Measurements from ENCODE around the gene THSD7A.

THSD7A gene

DNA sequence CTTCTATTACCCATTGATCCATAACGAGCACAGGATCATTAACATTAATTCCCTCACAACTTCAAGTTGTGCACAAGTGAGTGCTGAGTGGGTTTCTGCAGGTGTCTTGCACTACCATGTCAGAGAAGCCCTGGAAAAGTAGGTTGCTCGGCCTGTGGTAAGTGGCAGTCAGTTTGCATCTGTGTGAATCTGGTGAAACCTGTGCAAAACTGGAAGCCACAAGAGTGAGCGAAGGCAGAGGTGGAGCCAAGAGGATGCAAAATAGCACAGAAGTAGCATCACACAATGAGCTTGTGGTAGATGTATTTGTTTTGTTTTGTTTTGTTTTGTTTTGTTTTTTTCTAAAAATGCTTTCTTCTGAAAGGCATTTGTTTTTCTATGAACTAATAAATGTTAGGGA is 181.5 kb downstream of the THSD7A start:
- H3K9me3 ChIP-seq (replicated peaks; ENCODE audit: low read length), result no peaks in the 10 kb centered on the region
- H3K4me3 ChIP-seq (ENCODE audit: low read length), result no peak overlapping the region
- no peaks in the 10 kb centered on the region for H3K27me3 ChIP-seq (ENCODE audit: control insufficient read depth, insufficient read depth, low read length)
- H3K4me2 ChIP-seq (ENCODE audit: low read length), result no peak overlapping the region
- H3K36me3 ChIP-seq (ENCODE audit: insufficient read depth, low read length), result no peaks in the 10 kb centered on the region
- H3K9ac ChIP-seq (ENCODE audit: low read depth, low read length), result no peak overlapping the region
- peaks cover 16% of the 10 kb centered on the region for H3K4me1 ChIP-seq (ENCODE audit: control insufficient read depth, insufficient read depth, low read length)

DNA sequence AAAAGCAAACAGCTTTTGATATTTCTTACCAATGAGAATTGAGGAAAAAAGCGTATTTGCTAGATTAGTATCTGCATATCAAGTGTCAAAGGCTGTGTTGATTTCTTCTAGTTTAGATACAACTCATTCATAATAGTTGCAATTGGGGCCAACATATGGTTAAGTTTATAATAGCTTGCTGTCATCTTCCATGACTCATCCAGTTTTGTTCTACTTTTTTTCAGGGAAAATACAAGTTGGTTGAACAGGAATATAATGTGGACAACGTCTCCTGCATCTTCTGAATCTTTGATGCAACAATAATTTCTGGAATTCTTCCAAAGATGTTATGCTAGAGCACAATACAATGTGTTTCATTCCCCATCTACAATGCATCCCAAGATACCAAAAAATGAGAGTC is 182.0 kb downstream of the THSD7A start:
- Histone ChIP-seq H3K9me3 (replicated peaks; ENCODE audit: low read length) (no peaks in the 10 kb centered on the region), H3K4me2 (ENCODE audit: low read length) (no peak overlapping the region), H3K36me3 (ENCODE audit: insufficient read depth, low read length) (no peaks in the 10 kb centered on the region), H3K4me3 (ENCODE audit: low read length) (no peak overlapping the region), H3K27me3 (ENCODE audit: control insufficient read depth, insufficient read depth, low read length) (no peaks in the 10 kb centered on the region), H3K4me1 (ENCODE audit: control insufficient read depth, insufficient read depth, low read length) (peaks cover 16% of the 10 kb centered on the region), H3K9ac (ENCODE audit: low read depth, low read length) (no peak overlapping the region)

DNA sequence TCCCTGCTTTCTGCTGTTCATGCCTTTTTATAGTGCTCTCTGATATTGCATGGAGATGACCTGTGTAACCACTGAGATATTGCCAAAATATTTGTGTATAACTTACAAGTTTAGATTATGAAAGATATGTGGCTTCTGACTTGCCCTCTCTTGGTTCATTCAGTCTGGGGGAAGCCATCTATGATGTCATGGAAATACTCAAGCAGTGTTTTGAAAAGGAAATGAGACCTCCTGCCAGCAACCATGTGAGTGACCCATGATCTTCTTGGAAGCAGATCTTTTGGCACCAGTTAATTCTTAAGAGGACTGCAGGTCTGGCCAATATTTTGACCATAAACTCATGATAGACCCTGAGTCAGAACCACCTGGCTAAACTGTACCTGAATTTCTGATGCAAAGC is 183.0 kb downstream of the THSD7A start:
- Histone ChIP-seq H3K27me3 (ENCODE audit: control insufficient read depth, insufficient read depth, low read length) (no peaks in the 10 kb centered on the region), H3K4me1 (ENCODE audit: control insufficient read depth, insufficient read depth, low read length) (peaks cover 16% of the 10 kb centered on the region), H3K36me3 (ENCODE audit: insufficient read depth, low read length) (no peaks in the 10 kb centered on the region), H3K4me3 (ENCODE audit: low read length) (no peak overlapping the region), H3K9ac (ENCODE audit: low read depth, low read length) (no peak overlapping the region), H3K9me3 (replicated peaks; ENCODE audit: low read length) (no peaks in the 10 kb centered on the region), H3K4me2 (ENCODE audit: low read length) (no peak overlapping the region)

DNA sequence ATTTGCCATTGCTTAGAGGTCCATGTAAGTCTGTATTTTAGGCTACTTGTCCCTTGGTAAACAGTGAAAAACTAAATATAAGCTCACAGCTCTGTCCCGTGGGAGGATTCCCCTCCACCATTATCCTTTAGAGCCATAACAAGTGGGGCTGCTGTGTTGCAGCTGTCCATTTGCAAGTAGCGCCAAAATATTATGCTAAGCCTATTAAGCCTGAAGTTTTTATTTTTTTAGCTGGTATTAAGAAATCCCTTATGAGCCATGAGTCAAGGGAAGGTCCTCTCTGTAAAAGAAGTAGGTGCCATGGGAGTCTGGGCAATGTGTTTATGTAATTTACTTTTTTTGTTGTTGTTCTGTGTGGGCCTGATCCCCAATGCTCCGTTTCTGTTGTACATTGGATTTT is 183.9 kb downstream of the THSD7A start:
- H3K4me3 ChIP-seq (ENCODE audit: low read length), result no peak overlapping the region
- peaks cover 16% of the 10 kb centered on the region for H3K4me1 ChIP-seq (ENCODE audit: control insufficient read depth, insufficient read depth, low read length)
- H3K4me2 ChIP-seq (ENCODE audit: low read length), result no peak overlapping the region

DNA sequence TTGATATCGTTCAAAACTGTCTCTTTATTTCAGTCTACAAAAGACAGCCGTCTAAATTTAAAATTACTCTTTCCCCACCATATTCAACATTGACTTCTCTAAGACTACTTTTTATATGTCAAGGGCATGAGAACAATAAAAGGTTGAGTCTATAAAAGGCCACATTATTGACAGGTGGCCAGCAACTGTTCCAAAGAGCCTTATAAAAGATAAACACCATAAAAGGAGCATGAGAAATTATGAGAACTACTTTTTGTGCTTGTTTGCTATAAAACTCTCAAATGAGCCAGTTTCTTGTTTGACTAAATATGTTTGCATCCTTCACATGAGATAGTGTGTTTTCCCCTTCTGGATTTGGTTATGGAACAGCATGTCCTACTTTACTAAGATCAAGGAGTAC is 189.2 kb downstream of the THSD7A start:
- Histone ChIP-seq H3K4me3 (ENCODE audit: low read length) (no peak overlapping the region), H3K4me2 (ENCODE audit: low read length) (no peak overlapping the region), H3K4me1 (ENCODE audit: control insufficient read depth, insufficient read depth, low read length) (peaks cover under 1% of the 10 kb centered on the region), H3K9ac (ENCODE audit: low read depth, low read length) (no peak overlapping the region), H3K36me3 (ENCODE audit: insufficient read depth, low read length) (no peaks in the 10 kb centered on the region), H3K9me3 (replicated peaks; ENCODE audit: low read length) (no peaks in the 10 kb centered on the region), H3K27me3 (ENCODE audit: control insufficient read depth, insufficient read depth, low read length) (no peaks in the 10 kb centered on the region)

More for the DNA sequence above, 183.9 kb downstream of the THSD7A start:
- Histone ChIP-seq H3K9me3 (replicated peaks; ENCODE audit: low read length) (no peaks in the 10 kb centered on the region), H3K36me3 (ENCODE audit: insufficient read depth, low read length) (no peaks in the 10 kb centered on the region), H3K9ac (ENCODE audit: low read depth, low read length) (no peak overlapping the region), H3K27me3 (ENCODE audit: control insufficient read depth, insufficient read depth, low read length) (no peaks in the 10 kb centered on the region)

DNA sequence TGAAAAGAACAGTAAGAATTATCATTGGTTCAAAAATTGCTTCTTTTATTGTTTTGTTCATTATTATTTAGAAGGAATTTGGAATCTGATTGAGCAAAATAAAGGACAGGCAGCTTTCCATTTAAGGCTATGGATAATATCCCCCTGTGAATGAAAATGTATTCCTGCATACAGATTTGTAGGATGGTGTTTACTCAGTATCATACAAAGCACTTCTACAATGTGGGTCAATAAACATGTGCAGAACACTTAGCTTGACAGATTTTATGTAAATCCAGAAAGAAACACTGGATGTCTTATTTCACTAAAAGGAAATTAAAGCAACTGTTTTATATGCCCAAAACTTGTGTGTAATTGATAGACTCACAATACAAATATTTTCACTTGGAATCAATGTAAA is 189.7 kb downstream of the THSD7A start:
- H3K9ac ChIP-seq (ENCODE audit: low read depth, low read length), result no peak overlapping the region
- H3K4me3 ChIP-seq (ENCODE audit: low read length), result no peak overlapping the region
- H3K4me2 ChIP-seq (ENCODE audit: low read length), result no peak overlapping the region
- no peaks in the 10 kb centered on the region for H3K9me3 ChIP-seq (replicated peaks; ENCODE audit: low read length)
- H3K36me3 ChIP-seq (ENCODE audit: insufficient read depth, low read length), result no peaks in the 10 kb centered on the region
- no peaks in the 10 kb centered on the region for H3K4me1 ChIP-seq (ENCODE audit: control insufficient read depth, insufficient read depth, low read length)
- H3K27me3 ChIP-seq (ENCODE audit: control insufficient read depth, insufficient read depth, low read length), result no peaks in the 10 kb centered on the region

DNA sequence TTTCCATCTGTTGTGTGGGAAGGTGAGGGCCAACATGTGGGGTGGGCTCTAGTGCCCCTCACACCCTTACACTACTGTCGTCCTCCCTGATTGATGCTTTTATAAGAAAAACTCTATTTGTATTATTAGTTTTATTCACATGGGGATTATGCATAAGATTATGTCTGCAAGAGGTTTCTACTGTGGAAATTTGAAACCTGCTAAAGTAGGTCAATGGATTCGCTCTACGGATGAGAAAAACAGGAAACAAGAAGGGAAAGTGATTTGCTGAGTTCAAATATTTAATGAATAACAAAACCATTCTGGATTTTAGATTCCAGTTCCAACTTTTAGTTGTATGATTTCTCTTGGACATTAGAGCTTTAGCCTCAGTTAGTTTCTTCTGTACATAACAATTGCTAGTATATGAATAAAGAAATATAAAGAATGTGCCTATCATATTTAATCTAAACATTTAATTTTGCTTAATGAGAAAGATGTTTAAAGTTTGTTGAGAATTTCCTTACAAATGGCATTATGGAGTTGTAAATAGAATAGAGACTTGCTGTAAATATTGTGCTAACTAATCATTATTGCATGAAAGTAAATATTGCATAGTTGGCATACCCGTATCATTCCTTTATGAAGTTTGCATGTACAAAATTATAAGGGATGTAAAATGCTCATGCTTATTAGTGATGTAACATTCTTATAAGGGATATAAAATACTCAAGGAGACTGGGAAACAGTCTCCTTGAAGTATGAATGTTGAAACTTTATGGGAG is 193.8 kb downstream of the THSD7A start:
- no peaks in the 10 kb centered on the region for H3K36me3 ChIP-seq (ENCODE audit: insufficient read depth, low read length)
- H3K4me1 ChIP-seq (ENCODE audit: control insufficient read depth, insufficient read depth, low read length), result no peaks in the 10 kb centered on the region
- H3K27me3 ChIP-seq (ENCODE audit: control insufficient read depth, insufficient read depth, low read length), result no peaks in the 10 kb centered on the region
- no peak overlapping the region for H3K4me2 ChIP-seq (ENCODE audit: low read length)
- no peaks in the 10 kb centered on the region for H3K9me3 ChIP-seq (replicated peaks; ENCODE audit: low read length)
- H3K4me3 ChIP-seq (ENCODE audit: low read length), result no peak overlapping the region
- H3K9ac ChIP-seq (ENCODE audit: low read depth, low read length), result no peak overlapping the region

DNA sequence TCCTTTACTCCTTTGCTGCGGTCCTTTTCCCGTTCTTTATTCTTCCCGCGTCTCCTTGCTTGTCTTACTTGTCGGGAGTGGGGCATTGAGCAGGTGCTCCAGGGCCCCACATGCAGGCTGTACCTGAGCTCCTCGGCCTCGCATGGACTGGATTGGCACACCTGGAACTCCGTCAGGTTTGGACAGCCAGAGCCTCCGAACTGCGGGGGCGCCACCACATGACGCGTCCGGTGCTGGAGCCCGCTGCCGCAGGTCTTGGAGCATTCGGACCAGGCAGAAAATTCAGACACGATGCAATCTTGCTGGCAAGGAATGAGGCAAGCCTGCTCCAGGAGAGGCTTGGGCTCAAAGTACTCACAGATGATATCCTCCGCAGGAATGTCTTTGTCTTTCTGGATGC is 195.7 kb downstream of the THSD7A start:
- Histone ChIP-seq H3K4me1 (ENCODE audit: control insufficient read depth, insufficient read depth, low read length) (no peaks in the 10 kb centered on the region), H3K9me3 (replicated peaks; ENCODE audit: low read length) (no peaks in the 10 kb centered on the region), H3K36me3 (ENCODE audit: insufficient read depth, low read length) (no peaks in the 10 kb centered on the region), H3K4me3 (ENCODE audit: low read length) (no peak overlapping the region), H3K4me2 (ENCODE audit: low read length) (no peak overlapping the region), H3K27me3 (ENCODE audit: control insufficient read depth, insufficient read depth, low read length) (no peaks in the 10 kb centered on the region), H3K9ac (ENCODE audit: low read depth, low read length) (no peak overlapping the region)

DNA sequence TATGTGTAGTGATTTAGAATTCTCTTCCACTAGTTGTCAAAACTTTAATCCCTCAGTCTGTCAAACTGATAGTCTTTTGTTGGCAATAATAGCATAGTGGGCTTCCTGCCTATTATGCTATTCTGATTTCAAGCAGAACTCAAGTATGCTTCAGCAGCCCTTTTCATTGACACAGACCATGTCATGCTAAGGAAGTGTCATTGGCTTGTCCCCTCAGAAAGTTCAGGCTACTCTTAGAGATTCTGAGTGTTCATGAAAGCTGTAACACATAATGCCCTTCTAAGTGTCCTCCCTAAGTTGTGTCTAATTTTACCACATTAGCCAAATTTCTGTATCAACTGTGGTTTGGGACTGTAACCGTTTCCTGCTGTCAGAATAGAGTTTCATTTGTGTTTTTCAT is 198.7 kb downstream of the THSD7A start:
- H3K4me3 ChIP-seq (ENCODE audit: low read length), result no peak overlapping the region
- no peaks in the 10 kb centered on the region for H3K9me3 ChIP-seq (replicated peaks; ENCODE audit: low read length)
- no peak overlapping the region for H3K9ac ChIP-seq (ENCODE audit: low read depth, low read length)
- H3K4me2 ChIP-seq (ENCODE audit: low read length), result no peak overlapping the region
- no peaks in the 10 kb centered on the region for H3K4me1 ChIP-seq (ENCODE audit: control insufficient read depth, insufficient read depth, low read length)
- H3K36me3 ChIP-seq (ENCODE audit: insufficient read depth, low read length), result no peaks in the 10 kb centered on the region
- no peaks in the 10 kb centered on the region for H3K27me3 ChIP-seq (ENCODE audit: control insufficient read depth, insufficient read depth, low read length)

DNA sequence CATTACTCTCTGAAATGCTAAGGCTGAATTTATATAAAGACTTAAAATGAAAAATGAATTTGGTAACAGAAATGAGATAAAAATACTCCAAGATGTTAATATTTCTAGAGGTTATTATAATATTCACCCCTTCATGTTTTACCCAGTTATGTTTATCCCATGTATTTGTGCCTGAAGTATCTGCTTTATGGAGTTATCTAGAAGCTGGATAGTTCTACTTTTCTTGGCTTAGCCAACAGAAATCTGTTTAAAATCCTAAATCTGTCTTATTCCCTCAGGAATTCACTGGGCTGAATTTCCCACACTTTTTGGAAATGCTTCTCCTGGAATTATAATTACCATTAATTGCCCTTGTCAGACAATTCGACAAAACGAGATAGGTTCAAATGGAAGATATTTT is 201.6 kb downstream of the THSD7A start:
- Histone ChIP-seq H3K9me3 (replicated peaks; ENCODE audit: low read length) (no peaks in the 10 kb centered on the region), H3K9ac (ENCODE audit: low read depth, low read length) (no peak overlapping the region), H3K4me1 (ENCODE audit: control insufficient read depth, insufficient read depth, low read length) (peaks cover 4% of the 10 kb centered on the region), H3K27me3 (ENCODE audit: control insufficient read depth, insufficient read depth, low read length) (no peaks in the 10 kb centered on the region), H3K4me2 (ENCODE audit: low read length) (no peak overlapping the region), H3K36me3 (ENCODE audit: insufficient read depth, low read length) (no peaks in the 10 kb centered on the region), H3K4me3 (ENCODE audit: low read length) (no peak overlapping the region)

DNA sequence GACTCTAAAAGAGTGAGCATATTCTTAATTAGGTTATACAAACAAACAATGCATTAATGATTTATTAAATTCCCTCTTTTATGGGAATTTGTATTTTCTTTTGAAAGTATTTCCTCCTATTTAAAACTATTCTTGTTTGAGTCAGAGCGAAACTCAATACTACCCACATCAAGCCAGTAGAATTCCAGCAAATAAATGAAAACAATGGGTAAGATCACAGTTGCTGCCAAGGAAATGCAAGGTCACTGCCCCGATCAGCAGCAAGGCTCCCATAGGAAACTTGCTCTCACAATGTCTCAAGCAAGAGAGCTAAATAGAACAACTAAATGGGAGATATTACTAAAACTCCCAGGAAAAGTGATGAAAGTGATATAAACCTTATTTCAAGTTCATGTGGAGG is 206.3 kb downstream of the THSD7A start:
- no peak overlapping the region for H3K4me2 ChIP-seq (ENCODE audit: low read length)
- no peaks in the 10 kb centered on the region for H3K36me3 ChIP-seq (ENCODE audit: insufficient read depth, low read length)
- no peak overlapping the region for H3K4me3 ChIP-seq (ENCODE audit: low read length)
- peaks cover 3% of the 10 kb centered on the region for H3K9me3 ChIP-seq (replicated peaks; ENCODE audit: low read length)
- no peak overlapping the region for H3K9ac ChIP-seq (ENCODE audit: low read depth, low read length)
- peaks cover 4% of the 10 kb centered on the region for H3K4me1 ChIP-seq (ENCODE audit: control insufficient read depth, insufficient read depth, low read length)
- no peaks in the 10 kb centered on the region for H3K27me3 ChIP-seq (ENCODE audit: control insufficient read depth, insufficient read depth, low read length)

DNA sequence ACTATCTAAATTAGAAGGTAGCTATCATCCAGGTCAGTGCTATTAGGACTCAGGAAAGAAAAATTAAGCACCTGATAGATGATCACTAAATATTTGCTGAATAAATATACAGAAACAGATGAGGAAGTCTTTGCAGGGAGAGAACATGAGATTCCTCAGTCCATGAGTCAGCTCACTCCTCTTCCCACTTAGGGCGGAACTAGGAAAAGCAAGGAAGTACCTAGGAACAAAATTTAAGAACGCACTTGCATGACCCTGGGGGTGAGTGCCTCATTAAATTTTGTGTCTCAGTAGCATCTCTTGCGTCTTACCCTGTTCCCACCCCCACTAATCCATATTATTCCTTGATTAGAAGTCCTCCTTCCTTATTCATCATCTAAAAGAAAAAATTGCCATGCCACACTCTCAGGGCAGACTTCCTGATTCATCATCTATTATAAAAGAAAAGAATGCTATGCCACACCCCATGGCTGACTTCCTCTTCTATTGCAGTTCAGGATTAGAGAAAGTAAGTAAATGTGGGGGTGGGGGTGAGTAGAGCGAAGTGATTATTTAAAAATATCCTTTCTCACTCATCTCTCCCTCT is 208.8 kb downstream of the THSD7A start:
- H3K9me3 ChIP-seq (replicated peaks; ENCODE audit: low read length), result peaks cover 3% of the 10 kb centered on the region
- no peaks in the 10 kb centered on the region for H3K27me3 ChIP-seq (ENCODE audit: control insufficient read depth, insufficient read depth, low read length)
- no peak overlapping the region for H3K9ac ChIP-seq (ENCODE audit: low read depth, low read length)
- H3K4me3 ChIP-seq (ENCODE audit: low read length), result no peak overlapping the region
- peaks cover 4% of the 10 kb centered on the region for H3K4me1 ChIP-seq (ENCODE audit: control insufficient read depth, insufficient read depth, low read length)
- no peaks in the 10 kb centered on the region for H3K36me3 ChIP-seq (ENCODE audit: insufficient read depth, low read length)
- H3K4me2 ChIP-seq (ENCODE audit: low read length), result no peak overlapping the region

Data from skeletal muscle satellite cell (primary cell).